K562 (cell line): ENCODE data around the gene PLIN5. TPM values are rescaled to one million over a fixed set of nuclear protein-coding genes. Genes with fewer than 3 reads are reported as not detected.

Source experiments
- ELF2 ChIP-seq: fragments of 250-450 bp; sonication (Bioruptor Pico); IDR thresholded peaks from 2 replicates; pipeline ENCODE4 v1.5.0; 2021; ENCODE audit warnings: mild to moderate bottlenecking
- ELF4 ChIP-seq: fragments of 450-650 bp; formaldehyde crosslinking; IDR thresholded peaks from 2 replicates; pipeline ENCODE4 v1.4.0; 2022; ENCODE audit warnings: missing genetic modification characterization
- ERF ChIP-seq: fragments of 450-650 bp; formaldehyde crosslinking; IDR thresholded peaks from 2 replicates; pipeline ENCODE4 v1.4.0; 2020; ENCODE audit warnings: mild to moderate bottlenecking, mixed read lengths
- KDM4B ChIP-seq, 2 experiments: fragments of 450-650 bp in 1 of 2; sonication (generic) in 1 of 2; IDR thresholded peaks; 2 replicates each; pipeline ENCODE4 v1.6.1; 2016 to 2017; ENCODE audit warnings: borderline replicate concordance in 2 of 2, antibody characterized with exemption in 1 of 2, low read depth in 1 of 2, mild to moderate bottlenecking in 1 of 2
- KLF6 ChIP-seq: fragments of 250-450 bp; sonication (Bioruptor Pico); IDR thresholded peaks from 2 replicates; pipeline ENCODE4 v1.4.0; 2020; ENCODE audit warnings: mild to moderate bottlenecking, moderate library complexity, borderline replicate concordance
- PCBP2 ChIP-seq: fragments of 200-400 bp; formaldehyde crosslinking; IDR thresholded peaks from 2 replicates; pipeline ENCODE4 v1.6.1; 2018; ENCODE audit warnings: low read length, low read depth, mild to moderate bottlenecking, moderate library complexity; ENCODE audit not compliant: poor library complexity, severe bottlenecking
- RBM34 ChIP-seq: fragments of 200-400 bp; formaldehyde crosslinking; IDR thresholded peaks from 2 replicates; pipeline ENCODE4 v1.6.1; 2018; ENCODE audit warnings: low read length, borderline replicate concordance; ENCODE audit not compliant: insufficient read depth
- VEZF1 ChIP-seq: fragments of 200-800 bp; sonication (Bioruptor generic); IDR thresholded peaks from 2 replicates; pipeline ENCODE4 v1.6.1; 2017; ENCODE audit warnings: missing genetic modification characterization, missing compliant biosample characterization
- ZBTB17 ChIP-seq: fragments of 450-650 bp; formaldehyde crosslinking; IDR thresholded peaks from 2 replicates; pipeline ENCODE4 v1.4.0; 2020; ENCODE audit warnings: mild to moderate bottlenecking
- ZBTB7A ChIP-seq: IDR thresholded peaks from 2 replicates; pipeline ENCODE4 v1.6.1; 2011; ENCODE audit warnings: low read depth, mild to moderate bottlenecking, low read length, moderate library complexity, borderline replicate concordance; ENCODE audit not compliant: control insufficient read depth
- ZMIZ1 ChIP-seq, 2 experiments: fragments of 150-350 bp in 1 of 2; IDR thresholded peaks; 2 replicates each; pipeline ENCODE4 v1.6.1; 2012 to 2016; ENCODE audit warnings: low read depth in 2 of 2, low read length in 2 of 2, mild to moderate bottlenecking in 1 of 2, moderate library complexity in 1 of 2
- ZNF133 ChIP-seq: fragments of 250-450 bp; sonication (Bioruptor Pico); IDR thresholded peaks from 2 replicates; pipeline ENCODE4 v1.4.0; 2020; ENCODE audit warnings: mild to moderate bottlenecking
- ZNF134 ChIP-seq: fragments of 250-450 bp; sonication (Bioruptor Pico); conservative IDR thresholded peaks from 2 replicates; pipeline ENCODE4 v1.4.0; 2020
- ZNF445 ChIP-seq: fragments of 250-450 bp; sonication (Bioruptor Pico); IDR thresholded peaks from 2 replicates; pipeline ENCODE4 v1.4.0; 2020; ENCODE audit warnings: low read depth, mild to moderate bottlenecking, moderate library complexity
- ZNF507 ChIP-seq: conservative IDR thresholded peaks from 2 replicates; pipeline ENCODE4 v1.6.1; 2017; ENCODE audit warnings: missing genetic modification characterization, missing compliant biosample characterization
- ZNF740 ChIP-seq, 3 experiments: fragments of 200-800 bp in 1 of 3; sonication (Bioruptor generic) in 1 of 3; sonication (generic) in 1 of 3; formaldehyde crosslinking in 1 of 3; IDR thresholded peaks; 2 replicates each; pipeline versions ENCODE4 v1.6.1 to v1.8.0; 2016 to 2022; ENCODE audit warnings: mild to moderate bottlenecking in 2 of 3, missing compliant biosample characterization in 2 of 3, missing genetic modification characterization in 2 of 3, missing genetic modification reagents in 1 of 3
- polyA plus RNA-seq, 8 experiments: library from polyadenylated mRNA; depleted of rRNA in 4 of 8; stranded (reverse) in 5 of 8; unstranded in 3 of 8; fragments of >200 nt; fragmentation: Nextera tagmentation in 2 of 8; fragmentation: Illumina TruSeq in 1 of 8; extraction: Ambion mirVana in 2 of 8; extraction: Trizol in 1 of 8; gene quantifications; 2 replicates each; pipeline versions ENCODE4 v1.2.1 to v1.2.3, GENCODE V29; 2011 to 2014; ENCODE audit warnings: inconsistent platforms in 1 of 8, missing spikeins in 1 of 8
- total RNA-seq, 7 experiments: library from RNA; depleted of rRNA in 6 of 7; stranded (reverse); fragments of >200 nt in 6 of 7; fragmentation: Illumina TruSeq in 2 of 7; extraction: Trizol in 2 of 7; gene quantifications; 2 replicates each; pipeline versions ENCODE4 v1.2.1 to v1.2.3, GENCODE V29; 2011 to 2021; ENCODE audit warnings: low replicate concordance in 1 of 7
- TF ChIP-seq, protein P1 (sequence below): IDR thresholded peaks from 2 replicates; pipeline ENCODE4 v1.6.1; 2011; ENCODE audit warnings: borderline replicate concordance, low read depth, mild to moderate bottlenecking, moderate library complexity, low read length; ENCODE audit not compliant: insufficient read depth, poor library complexity, severe bottlenecking

PLIN5 gene
- total and polyA plus RNA-seq, 9 of the 15 experiments (the other 6 are each of a cell fraction or from before 2014, with no cell fraction given): 0.04 to 1.3 (median 0.50) TPM

DNA sequence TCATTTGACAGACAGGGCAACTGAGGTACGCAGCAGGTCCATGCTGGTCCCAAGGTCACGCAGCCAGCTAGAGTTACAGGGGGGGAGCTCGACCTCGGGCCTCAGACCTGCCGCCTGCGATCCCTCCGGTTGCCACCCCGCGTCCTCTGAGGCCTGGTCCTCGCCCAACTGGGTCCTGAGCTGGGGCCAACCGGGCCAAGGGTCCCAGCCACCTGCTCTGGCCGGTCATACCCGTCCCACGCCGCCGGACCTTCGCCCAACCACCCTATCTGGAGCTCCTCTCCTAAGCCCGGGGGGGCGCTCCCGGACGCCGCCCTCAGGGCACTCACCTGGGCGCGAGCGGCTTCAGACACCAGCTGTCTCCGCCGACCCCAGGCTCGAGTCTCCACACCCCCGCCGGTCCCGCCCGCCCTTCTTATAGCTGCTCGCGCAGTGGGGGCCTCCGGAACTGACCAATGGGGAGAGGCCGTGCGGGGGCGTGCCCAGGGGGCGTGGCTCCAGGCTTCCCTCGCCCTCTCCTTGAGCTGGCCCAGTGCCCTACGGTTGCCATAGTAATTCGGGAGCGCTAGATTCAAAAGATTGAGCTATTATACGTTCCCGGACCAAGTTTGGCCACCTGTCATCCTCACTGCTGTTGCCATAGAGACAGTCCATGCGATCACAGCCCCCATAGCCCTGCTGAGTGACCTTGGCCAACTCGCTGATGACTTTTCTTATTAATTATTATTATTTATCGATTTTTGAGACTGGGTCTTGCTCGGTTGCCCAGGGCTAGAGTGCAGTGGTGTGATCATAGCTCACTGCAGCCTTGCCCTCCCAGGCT is at the start of gene PLIN5 (continued):
- TF ChIP-seq ZMIZ1 (IDR thresholded peaks at IDR 0.05; ENCODE audit: low read depth in 2 of 2, low read length in 2 of 2) (no peak), ZNF740 (CRISPR knock-in tag; IDR thresholded peaks at IDR 0.05) (peak; percentile 76), ZNF740 (tag; IDR thresholded peaks at IDR 0.05) (no peak), ZNF445 (no peak), ZBTB17 (no peak), ERF (CRISPR knock-in tag) (no peak), PCBP2 (no peak), KLF6 (CRISPR knock-in tag) (no peak), ZBTB7A (peak; percentile 84; the same call in 1 of the 2 replicates), ELF4 (CRISPR knock-in tag) (no peak), KDM4B (IDR thresholded peaks at IDR 0.05; ENCODE audit: borderline replicate concordance in 2 of 2, low read depth in 1 of 2) (no peak), ZNF134 (CRISPR knock-in tag) (no peak), ZNF507 (tag) (no peak), ZNF133 (no peak), RBM34 (no peak), VEZF1 (CRISPR knock-in tag) (peak; percentile 82), ELF2 (no peak)
- TF ChIP-seq, protein P1, sequence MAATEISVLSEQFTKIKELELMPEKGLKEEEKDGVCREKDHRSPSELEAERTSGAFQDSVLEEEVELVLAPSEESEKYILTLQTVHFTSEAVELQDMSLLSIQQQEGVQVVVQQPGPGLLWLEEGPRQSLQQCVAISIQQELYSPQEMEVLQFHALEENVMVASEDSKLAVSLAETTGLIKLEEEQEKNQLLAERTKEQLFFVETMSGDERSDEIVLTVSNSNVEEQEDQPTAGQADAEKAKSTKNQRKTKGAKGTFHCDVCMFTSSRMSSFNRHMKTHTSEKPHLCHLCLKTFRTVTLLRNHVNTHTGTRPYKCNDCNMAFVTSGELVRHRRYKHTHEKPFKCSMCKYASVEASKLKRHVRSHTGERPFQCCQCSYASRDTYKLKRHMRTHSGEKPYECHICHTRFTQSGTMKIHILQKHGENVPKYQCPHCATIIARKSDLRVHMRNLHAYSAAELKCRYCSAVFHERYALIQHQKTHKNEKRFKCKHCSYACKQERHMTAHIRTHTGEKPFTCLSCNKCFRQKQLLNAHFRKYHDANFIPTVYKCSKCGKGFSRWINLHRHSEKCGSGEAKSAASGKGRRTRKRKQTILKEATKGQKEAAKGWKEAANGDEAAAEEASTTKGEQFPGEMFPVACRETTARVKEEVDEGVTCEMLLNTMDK: no peak
